Measurements from ENCODE around the gene TMEM87B.

DNA sequence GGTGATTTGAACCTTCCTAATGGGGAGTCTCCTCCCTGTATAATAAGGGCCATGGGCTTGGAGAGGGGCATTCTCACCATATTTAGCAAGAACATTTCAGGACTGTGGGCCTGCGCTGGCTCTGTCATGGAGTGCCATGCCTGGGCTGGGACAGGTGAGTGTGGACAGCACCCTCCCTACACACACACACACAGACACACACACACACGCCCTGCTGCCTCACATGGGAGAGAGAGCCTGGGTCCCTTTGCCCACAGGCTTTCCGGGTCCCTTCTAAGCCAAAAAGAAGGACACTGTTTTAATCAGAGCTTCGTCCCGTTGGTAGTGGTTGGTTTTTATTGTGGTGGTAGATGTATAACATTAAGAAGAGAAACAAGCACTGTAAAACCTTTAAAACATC lies 31.4 kb upstream of the TMEM87B start:
- TF ChIP-seq, protein P1, sequence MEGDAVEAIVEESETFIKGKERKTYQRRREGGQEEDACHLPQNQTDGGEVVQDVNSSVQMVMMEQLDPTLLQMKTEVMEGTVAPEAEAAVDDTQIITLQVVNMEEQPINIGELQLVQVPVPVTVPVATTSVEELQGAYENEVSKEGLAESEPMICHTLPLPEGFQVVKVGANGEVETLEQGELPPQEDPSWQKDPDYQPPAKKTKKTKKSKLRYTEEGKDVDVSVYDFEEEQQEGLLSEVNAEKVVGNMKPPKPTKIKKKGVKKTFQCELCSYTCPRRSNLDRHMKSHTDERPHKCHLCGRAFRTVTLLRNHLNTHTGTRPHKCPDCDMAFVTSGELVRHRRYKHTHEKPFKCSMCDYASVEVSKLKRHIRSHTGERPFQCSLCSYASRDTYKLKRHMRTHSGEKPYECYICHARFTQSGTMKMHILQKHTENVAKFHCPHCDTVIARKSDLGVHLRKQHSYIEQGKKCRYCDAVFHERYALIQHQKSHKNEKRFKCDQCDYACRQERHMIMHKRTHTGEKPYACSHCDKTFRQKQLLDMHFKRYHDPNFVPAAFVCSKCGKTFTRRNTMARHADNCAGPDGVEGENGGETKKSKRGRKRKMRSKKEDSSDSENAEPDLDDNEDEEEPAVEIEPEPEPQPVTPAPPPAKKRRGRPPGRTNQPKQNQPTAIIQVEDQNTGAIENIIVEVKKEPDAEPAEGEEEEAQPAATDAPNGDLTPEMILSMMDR (IDR thresholded peaks at IDR 0.05 in 8 of 11, conservative IDR thresholded peaks at IDR 0.05 in 3 of 11), result no peak
- TF ChIP-seq POLR2A (IDR thresholded peaks at IDR 0.05) (no peak), POLR2AphosphoS5 (IDR thresholded peaks at IDR 0.05) (no peak)
